GM21825 (cell line): Measurements from ENCODE around the gene SELENOI.
"Not testable (repeated sequence)": the region's sequence is repeated elsewhere in the genome, so short reads cannot be mapped to it uniquely, and the experiment has no call there.

ENCODE experiments used
- ATAC-seq: cut with Tn5 transposase; IDR thresholded peaks from one replicate; pipeline ENCODE4 v1.9.1; 2021; ENCODE audit warnings: mild to moderate bottlenecking, moderate library complexity; ENCODE audit not compliant: unreplicated experiment

The SELENOI gene

GRCh38 chr2:26345545-26346453 lies at the start of gene SELENOI:
Gene SELENOI (plus strand): TSS chr2:26346143. CDS start chr2:26346233, 90 bp downstream.
- ATAC-seq: peak; percentile 92

DNA sequence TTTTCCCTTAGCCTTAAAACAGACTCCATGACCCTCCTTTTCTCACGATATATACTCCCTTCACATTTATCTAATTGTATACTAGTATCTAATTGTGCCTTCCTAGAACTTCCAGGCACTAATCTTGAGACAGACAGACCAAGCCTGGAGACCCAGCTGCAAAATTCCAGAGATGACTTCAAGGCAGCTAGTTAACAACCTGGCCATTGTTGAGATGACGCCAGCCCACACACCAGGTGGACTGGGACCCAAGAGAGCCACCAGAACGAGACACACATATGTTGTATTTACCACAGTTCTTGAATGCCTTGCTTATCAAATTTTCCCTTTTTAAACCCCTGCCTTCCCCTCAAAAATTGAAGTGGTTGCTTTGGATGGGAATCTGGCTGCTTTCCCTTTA lies 48.9 kb upstream of the SELENOI start:
- no peak for ATAC-seq

DNA sequence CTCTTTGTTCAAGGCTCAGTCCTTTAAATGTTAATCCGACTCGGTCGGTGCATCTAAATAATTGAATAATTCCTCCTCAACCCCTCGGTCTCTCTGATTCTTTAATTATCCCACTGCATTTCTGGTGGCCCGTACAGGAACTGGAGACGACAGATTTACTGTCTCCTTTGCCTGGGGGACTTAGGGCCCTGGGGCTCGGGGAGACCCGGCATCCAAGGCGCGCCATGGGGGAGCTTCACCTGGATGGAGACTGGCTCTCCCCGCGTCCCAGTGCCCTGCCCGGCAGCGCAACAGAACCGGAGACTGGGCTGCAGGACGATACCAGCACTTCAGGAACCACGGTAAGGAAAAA lies 47.7 kb upstream of the SELENOI start:
- no peak for ATAC-seq

- peak; percentile 49 for ATAC-seq
These were observed 47.1 kb upstream of the SELENOI start for GRCh38 chr2:26298638-26299393.

- ATAC-seq: no peak
These were observed 46.4 kb upstream of the SELENOI start for GRCh38 chr2:26299471-26300101.

DNA sequence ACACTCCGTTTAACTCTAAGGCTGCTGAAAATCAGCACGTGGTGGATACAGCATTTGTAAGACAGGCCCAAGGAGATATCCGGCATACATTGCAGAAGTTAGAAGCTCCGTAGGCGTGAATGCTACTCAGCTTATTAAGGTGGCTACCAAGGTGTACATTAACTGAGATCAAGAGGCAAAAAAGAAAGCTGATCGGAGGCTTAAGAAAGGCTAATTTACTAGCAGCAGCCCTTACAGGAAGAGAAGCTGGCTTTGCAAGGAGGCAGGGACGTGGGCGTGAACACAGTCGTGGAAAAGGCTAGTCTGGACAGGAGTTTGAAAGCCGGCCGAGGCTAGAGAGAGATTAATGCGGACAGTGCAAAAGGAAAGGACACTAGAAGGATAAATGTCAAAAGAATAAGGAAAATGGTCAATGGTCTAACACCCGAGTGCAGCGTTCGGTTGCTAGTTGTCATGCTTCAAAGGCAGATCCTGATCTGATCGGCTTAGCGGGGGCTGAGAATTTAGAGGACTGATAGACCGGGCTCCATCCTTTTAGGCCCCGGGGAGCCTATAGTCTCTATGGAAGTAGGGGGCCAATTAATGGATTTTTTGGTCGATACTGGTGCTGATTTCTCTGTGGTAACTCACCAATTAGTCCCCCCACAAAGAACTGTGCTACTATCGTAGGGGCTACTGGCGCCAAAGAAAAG lies 45.6 kb upstream of the SELENOI start:
- no peak for ATAC-seq

DNA sequence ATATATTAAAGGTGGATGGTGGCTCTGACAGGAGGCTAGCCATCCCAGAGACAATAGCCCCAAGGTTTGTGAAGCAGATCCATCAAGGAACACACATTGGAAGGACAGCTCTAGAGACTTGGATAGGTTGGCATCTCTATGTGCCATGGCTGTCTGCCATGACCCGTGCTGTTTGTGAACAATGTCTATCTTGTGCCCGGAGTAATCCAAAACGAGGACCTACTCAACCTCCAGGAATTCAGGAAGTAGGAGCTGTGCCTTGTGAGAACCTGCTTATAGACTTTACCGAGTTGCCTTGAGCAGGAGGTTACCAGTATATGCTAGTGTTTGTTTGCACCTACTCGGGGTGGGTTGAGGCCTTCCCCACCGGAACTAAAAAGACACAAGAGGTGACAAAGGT lies 43.1 kb upstream of the SELENOI start:
- ATAC-seq: no peak

DNA sequence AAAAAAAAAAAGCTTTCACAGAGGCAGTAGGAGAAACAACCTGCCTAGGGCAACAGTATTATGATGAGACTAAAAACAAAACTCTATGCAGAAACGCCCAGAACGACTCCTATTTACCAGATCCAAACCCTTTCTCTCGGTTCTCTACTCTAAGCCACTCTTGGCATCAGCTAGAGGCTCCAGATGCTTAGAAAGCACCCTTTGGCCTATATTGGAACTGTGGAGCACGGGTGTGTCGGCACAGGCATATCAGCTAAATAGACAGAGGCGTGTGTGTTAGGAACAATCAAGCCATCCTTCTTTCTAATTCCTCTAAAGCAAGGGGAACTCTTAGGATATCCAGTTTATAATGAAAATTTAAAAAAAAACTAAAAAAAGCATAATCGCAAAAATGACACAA lies 40.8 kb upstream of the SELENOI start:
- ATAC-seq: not testable (repeated sequence)

GRCh38 chr2:26305540-26305939 lies 40.4 kb upstream of the SELENOI start:
- no peak for ATAC-seq

GRCh38 chr2:26309921-26310320 lies 36.0 kb upstream of the SELENOI start:
- no peak for ATAC-seq

- no peak for ATAC-seq
These were observed 33.5 kb upstream of the SELENOI start for GRCh38 chr2:26312471-26312870.

DNA sequence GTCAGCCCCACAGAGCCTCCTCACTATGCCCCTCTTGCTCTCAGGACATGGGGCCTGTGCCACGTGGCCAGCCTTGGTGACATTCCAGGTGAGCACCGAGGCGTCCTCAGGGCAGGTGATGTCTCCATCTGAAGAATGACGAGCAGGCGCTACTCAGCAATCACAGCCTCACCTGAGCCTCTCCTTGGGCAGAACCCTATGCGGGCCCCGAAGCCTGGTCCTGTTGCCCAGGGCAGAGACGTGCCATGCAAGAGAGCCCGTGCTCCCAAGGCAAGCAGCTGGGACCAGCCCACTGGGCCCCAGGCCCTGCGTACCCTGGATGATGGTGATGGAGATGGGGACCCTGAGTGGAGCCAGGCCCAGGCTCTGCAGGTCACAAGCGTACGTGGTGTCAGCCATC lies 32.5 kb upstream of the SELENOI start:
- ATAC-seq: no peak

DNA sequence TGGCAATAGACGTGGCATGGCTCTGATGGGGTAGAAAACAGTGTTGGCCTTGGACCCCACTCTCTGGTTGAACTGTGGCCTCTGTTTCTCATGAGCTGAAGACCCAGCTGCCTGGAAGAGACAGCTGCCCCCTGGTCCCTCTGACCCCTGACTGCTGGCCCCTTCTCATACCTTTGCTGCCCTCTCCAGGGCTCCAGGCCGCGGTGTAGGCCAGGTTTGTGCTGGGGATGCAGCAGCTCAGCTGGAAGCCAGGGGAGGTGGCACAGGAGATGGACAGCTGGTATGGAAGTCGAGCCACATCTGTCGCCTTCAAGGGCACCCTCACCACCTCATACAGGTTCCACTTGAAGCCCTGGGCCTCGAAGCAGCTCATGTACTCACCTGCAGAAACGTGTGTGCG lies 31.7 kb upstream of the SELENOI start:
- no peak for ATAC-seq

- no peak for ATAC-seq
These were observed 29.9 kb upstream of the SELENOI start for GRCh38 chr2:26316041-26316440.

DNA sequence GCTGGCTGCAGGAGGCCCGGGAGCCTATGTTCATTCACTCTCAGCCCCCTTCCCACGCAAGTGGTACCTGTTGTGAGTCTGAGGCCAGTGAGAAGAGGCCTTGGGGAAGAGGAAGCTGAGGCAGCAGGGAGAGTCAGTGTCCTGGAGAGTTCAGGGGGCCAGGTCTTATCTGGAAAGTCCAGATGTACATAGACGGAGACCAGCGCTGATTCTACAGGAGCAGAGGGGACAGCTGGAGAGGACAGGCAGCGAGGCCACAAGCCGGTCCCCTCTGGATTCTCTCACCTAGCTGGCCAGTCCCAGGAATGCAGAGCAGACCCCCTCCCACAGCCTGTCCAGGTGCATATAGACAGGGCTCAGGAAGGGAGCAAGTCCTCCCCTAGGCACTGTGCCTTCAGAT lies 29.1 kb upstream of the SELENOI start:
- no peak for ATAC-seq

DNA sequence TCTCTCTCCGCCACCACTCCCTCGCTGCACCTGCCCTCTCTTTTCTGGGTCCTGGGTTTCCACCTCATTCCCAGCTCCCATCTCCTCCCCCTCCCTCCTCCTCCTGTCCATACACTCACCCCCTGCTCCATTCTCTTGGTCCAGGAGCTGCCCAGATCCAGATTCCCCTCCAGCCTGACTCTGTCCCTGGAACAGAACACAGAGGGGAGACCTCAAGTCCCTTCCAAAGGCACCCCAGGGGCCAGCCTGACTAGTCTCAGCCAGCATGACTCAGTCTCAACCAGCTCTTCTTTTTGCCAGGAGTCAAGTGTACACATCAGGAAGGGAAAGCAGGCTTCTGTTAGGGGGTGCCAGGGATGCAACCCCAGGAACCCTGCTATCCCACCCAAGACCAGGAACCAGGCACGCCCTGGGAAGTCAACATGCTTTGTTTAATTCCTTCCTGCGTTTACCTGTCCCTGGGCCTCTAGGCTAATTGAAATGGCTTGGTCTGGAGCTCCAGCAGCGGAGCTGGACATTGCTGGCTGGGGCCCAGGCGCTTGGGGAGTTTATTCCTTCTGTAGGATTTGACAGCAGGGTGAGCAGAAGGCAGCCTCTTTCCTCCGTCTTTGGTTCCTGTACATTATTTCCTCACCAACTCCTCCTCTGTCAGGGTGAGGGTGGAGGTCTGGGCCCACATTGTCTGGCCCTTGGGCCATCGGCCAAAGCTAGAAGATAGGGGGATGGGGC lies 28.4 kb upstream of the SELENOI start:
- no peak for ATAC-seq

- ATAC-seq: no peak
These were observed 27.0 kb upstream of the SELENOI start for GRCh38 chr2:26318950-26319349.

GRCh38 chr2:26324479-26324878 lies 21.5 kb upstream of the SELENOI start:
- ATAC-seq: not testable (repeated sequence)

- no peak for ATAC-seq
These were observed 21.0 kb upstream of the SELENOI start for GRCh38 chr2:26324903-26325302.

GRCh38 chr2:26325851-26326250 lies 20.1 kb upstream of the SELENOI start:
- no peak for ATAC-seq
